SK-N-SH (cell line): Measurements from ENCODE around the gene VPS16. TPM values are rescaled to one million over a fixed set of nuclear protein-coding genes. Genes with fewer than 3 reads are reported as not detected.

Source experiments
- CTCF ChIA-PET: fragments of 300-600, 350-600 bp; formaldehyde crosslinking; extraction: SDS; loops from one replicate; lab custom pipeline; 2021; lab: Yijun Ruan, JAX
- POLR2A ChIA-PET: fragments of 350-600 bp; sonication (Branson Sonifier 250); formaldehyde crosslinking; extraction: SDS; loops from one replicate; lab custom pipeline; 2020; ENCODE audit warnings: antibody characterized with exemption, inconsistent platforms; lab: Yijun Ruan, JAX
- DNase-seq: peaks from one replicate; pipeline ENCODE4 v3.0.0; 2012
- H2AFZ ChIP-seq: fragments of 200-600 bp; sonication (generic); 2 replicates; pipeline ENCODE4 v1.8.1; 2016; ENCODE audit warnings: antibody characterized with exemption, mild to moderate bottlenecking, low read depth
- H3F3A ChIP-seq: fragments of 200-600 bp; sonication (generic); replicated peaks from 2 replicates; pipeline ENCODE3; 2016; ENCODE audit warnings: antibody characterized with exemption, mild to moderate bottlenecking; ENCODE audit not compliant: insufficient read depth
- H3K27ac ChIP-seq, 2 experiments: fragments of 200-500 bp in 1 of 2; fragments of 200-600 bp in 1 of 2; sonication (Bioruptor generic) in 1 of 2; sonication (generic), shearing (Covaris generic) in 1 of 2; 2 replicates each; pipeline versions ENCODE4 v1.5.1 to v1.6.1; 2014 to 2016; ENCODE audit warnings: low read depth in 2 of 2, inconsistent platforms in 1 of 2, low read length in 1 of 2, mild to moderate bottlenecking in 1 of 2, mixed read lengths in 1 of 2
- H3K27me3 ChIP-seq: fragments of 200-600 bp; sonication (generic), shearing (Covaris generic); 2 replicates; pipeline ENCODE4 v1.6.1; 2016; ENCODE audit warnings: mixed run types; ENCODE audit not compliant: insufficient read depth
- H3K36me3 ChIP-seq, 2 experiments: fragments of 200-500 bp in 1 of 2; fragments of 200-600 bp in 1 of 2; sonication (Bioruptor generic) in 1 of 2; sonication (generic) in 1 of 2; replicated peaks in 1 of 2; 2 replicates each; pipeline versions ENCODE3 to v1.5.1; 2014 to 2016; ENCODE audit warnings: low read length in 1 of 2, mild to moderate bottlenecking in 1 of 2; ENCODE audit not compliant: insufficient read depth in 2 of 2, control insufficient read depth in 1 of 2
- H3K4me1 ChIP-seq, 2 experiments: fragments of 200-500 bp in 1 of 2; fragments of 200-600 bp in 1 of 2; sonication (Bioruptor generic) in 1 of 2; sonication (generic), shearing (Covaris generic) in 1 of 2; 2 replicates each; pipeline versions ENCODE4 v1.5.1 to v1.6.1; 2014 to 2016; ENCODE audit warnings: low read depth in 1 of 2, low read length in 1 of 2, mixed run types in 1 of 2; ENCODE audit not compliant: insufficient read depth in 2 of 2, control insufficient read depth in 1 of 2
- H3K4me2 ChIP-seq: fragments of 200-600 bp; sonication (generic), shearing (Covaris generic); 2 replicates; pipeline ENCODE4 v1.6.1; 2017; ENCODE audit warnings: mixed run types
- H3K4me3 ChIP-seq, 2 experiments: fragments of 200-500 bp in 1 of 2; fragments of 200-600 bp in 1 of 2; sonication (Bioruptor generic) in 1 of 2; sonication (generic), shearing (Covaris generic) in 1 of 2; 2 replicates each; pipeline versions ENCODE4 v1.5.1 to v1.8.1; 2014 to 2016; ENCODE audit warnings: low read depth in 2 of 2, inconsistent platforms in 1 of 2, low read length in 1 of 2, mild to moderate bottlenecking in 1 of 2, mixed read lengths in 1 of 2, moderate library complexity in 1 of 2
- H3K79me2 ChIP-seq: fragments of 200-600 bp; sonication (generic); 2 replicates; pipeline ENCODE4 v1.8.1; 2017; ENCODE audit warnings: mild to moderate bottlenecking; ENCODE audit not compliant: insufficient read depth
- H3K9ac ChIP-seq: fragments of 200-600 bp; sonication (generic); 2 replicates; pipeline ENCODE4 v1.6.1; 2017; ENCODE audit warnings: mixed run types
- H3K9me2 ChIP-seq: fragments of 200-600 bp; sonication (generic); 2 replicates; pipeline ENCODE4 v1.6.1; 2017; ENCODE audit warnings: mixed run types
- H3K9me3 ChIP-seq: fragments of 200-600 bp; sonication (generic); 2 replicates; pipeline ENCODE4 v1.6.1; 2017; ENCODE audit warnings: mixed run types, mild to moderate bottlenecking, moderate library complexity
- H4K20me1 ChIP-seq: fragments of 200-600 bp; sonication (generic); 2 replicates; pipeline ENCODE4 v1.6.1; 2017; ENCODE audit warnings: mild to moderate bottlenecking, mixed run types; ENCODE audit not compliant: insufficient read depth
- CHD2 ChIP-seq: fragments of 150-350 bp; IDR thresholded peaks from 2 replicates; pipeline ENCODE4 v1.6.1; 2018; ENCODE audit warnings: low read length; ENCODE audit not compliant: partially characterized antibody
- ELF1 ChIP-seq: IDR thresholded peaks from 2 replicates; pipeline ENCODE4 v1.4.0; 2012
- EP300 ChIP-seq, 2 experiments: IDR thresholded peaks; 2 replicates each; pipeline versions ENCODE4 v1.4.0 to v1.6.1; 2012; ENCODE audit warnings: borderline replicate concordance in 1 of 2, low read depth in 1 of 2, low read length in 1 of 2
- FOXJ3 ChIP-seq: sonication (generic); formaldehyde crosslinking; IDR thresholded peaks from 2 replicates; pipeline ENCODE4 v1.5.1; 2020; ENCODE audit warnings: mild to moderate bottlenecking, missing genetic modification reagents
- GABPA ChIP-seq: IDR thresholded peaks from 2 replicates; pipeline ENCODE4 v1.4.0; 2012; ENCODE audit warnings: low read depth, mild to moderate bottlenecking
- GATA2 ChIP-seq: sonication (generic); formaldehyde crosslinking; IDR thresholded peaks from 2 replicates; pipeline ENCODE4 v1.5.0; 2020; ENCODE audit warnings: mild to moderate bottlenecking, missing genetic modification reagents
- JUND ChIP-seq: IDR thresholded peaks from 2 replicates; pipeline ENCODE4 v1.4.0; 2012
- MXI1 ChIP-seq: IDR thresholded peaks from 2 replicates; pipeline ENCODE4 v1.6.1; 2012; ENCODE audit warnings: mild to moderate bottlenecking, low read depth, low read length, improper control_type of control experiment
- NFIC ChIP-seq: IDR thresholded peaks from 2 replicates; pipeline ENCODE4 v1.4.0; 2012; ENCODE audit warnings: borderline replicate concordance
- POLR2AphosphoS5 ChIP-seq: IDR thresholded peaks from 2 replicates; pipeline ENCODE4 v1.6.1; 2012; ENCODE audit warnings: low read depth, low read length
- RAD21 ChIP-seq: IDR thresholded peaks from 2 replicates; pipeline ENCODE4 v1.6.1; 2012; ENCODE audit warnings: mild to moderate bottlenecking, low read length
- RCOR1 ChIP-seq: fragments of 150-350 bp; IDR thresholded peaks from 2 replicates; pipeline ENCODE4 v1.6.1; 2017; ENCODE audit warnings: antibody characterized with exemption, low read length
- RFX5 ChIP-seq: IDR thresholded peaks from 2 replicates; pipeline ENCODE4 v1.6.1; 2012; ENCODE audit warnings: mild to moderate bottlenecking, improper control_type of control experiment, low read length
- SIN3A ChIP-seq: IDR thresholded peaks from 2 replicates; pipeline ENCODE4 v1.6.1; 2012; ENCODE audit warnings: low read depth, mild to moderate bottlenecking, low read length, moderate library complexity, borderline replicate concordance
- TAF1 ChIP-seq: IDR thresholded peaks from 2 replicates; pipeline ENCODE4 v1.6.1; 2012; ENCODE audit warnings: low read depth, mild to moderate bottlenecking, low read length, moderate library complexity, borderline replicate concordance
- TEAD4 ChIP-seq: IDR thresholded peaks from 2 replicates; pipeline ENCODE4 v1.4.0; 2012; ENCODE audit warnings: mild to moderate bottlenecking, borderline replicate concordance; ENCODE audit not compliant: insufficient read depth
- YY1 ChIP-seq: IDR thresholded peaks from 2 replicates; pipeline ENCODE4 v1.4.0; 2012; ENCODE audit warnings: low read depth, mild to moderate bottlenecking
- WGBS: methylation state at CpG from one replicate; pipeline ENCODE4 v1.1.6; 2017; ENCODE audit warnings: low lambda C conversion rate; 5-methylcytosine and 5-hydroxymethylcytosine counted together
- polyA plus RNA-seq, 3 experiments: library from polyadenylated mRNA; depleted of rRNA; stranded (reverse); fragments of >200 nt; gene quantifications; 2 replicates each; pipeline ENCODE4 v1.2.3, GENCODE V29; 2012
- TF ChIP-seq, protein P1 (sequence below): fragments of 150-350 bp; IDR thresholded peaks from 2 replicates; pipeline ENCODE4 v1.6.1; 2016; ENCODE audit warnings: mild to moderate bottlenecking, low read depth, low read length
- TF ChIP-seq, protein P2 (sequence below): IDR thresholded peaks from 2 replicates; pipeline ENCODE4 v1.4.0; 2012; ENCODE audit warnings: low read depth
- TF ChIP-seq, protein P3 (sequence below): IDR thresholded peaks from 2 replicates; pipeline ENCODE4 v1.4.0; 2012; ENCODE audit warnings: low read depth, borderline replicate concordance
- TF ChIP-seq, protein P4 (sequence below): fragments of 150-350 bp; IDR thresholded peaks from 2 replicates; pipeline ENCODE4 v1.6.1; 2017; ENCODE audit warnings: antibody characterized with exemption, low read length, low read depth, borderline replicate concordance

Gene VPS16
- polyA plus RNA-seq, 1 of the 3 experiments (the other 2 are of a cell fraction), result 62.0 TPM

DNA sequence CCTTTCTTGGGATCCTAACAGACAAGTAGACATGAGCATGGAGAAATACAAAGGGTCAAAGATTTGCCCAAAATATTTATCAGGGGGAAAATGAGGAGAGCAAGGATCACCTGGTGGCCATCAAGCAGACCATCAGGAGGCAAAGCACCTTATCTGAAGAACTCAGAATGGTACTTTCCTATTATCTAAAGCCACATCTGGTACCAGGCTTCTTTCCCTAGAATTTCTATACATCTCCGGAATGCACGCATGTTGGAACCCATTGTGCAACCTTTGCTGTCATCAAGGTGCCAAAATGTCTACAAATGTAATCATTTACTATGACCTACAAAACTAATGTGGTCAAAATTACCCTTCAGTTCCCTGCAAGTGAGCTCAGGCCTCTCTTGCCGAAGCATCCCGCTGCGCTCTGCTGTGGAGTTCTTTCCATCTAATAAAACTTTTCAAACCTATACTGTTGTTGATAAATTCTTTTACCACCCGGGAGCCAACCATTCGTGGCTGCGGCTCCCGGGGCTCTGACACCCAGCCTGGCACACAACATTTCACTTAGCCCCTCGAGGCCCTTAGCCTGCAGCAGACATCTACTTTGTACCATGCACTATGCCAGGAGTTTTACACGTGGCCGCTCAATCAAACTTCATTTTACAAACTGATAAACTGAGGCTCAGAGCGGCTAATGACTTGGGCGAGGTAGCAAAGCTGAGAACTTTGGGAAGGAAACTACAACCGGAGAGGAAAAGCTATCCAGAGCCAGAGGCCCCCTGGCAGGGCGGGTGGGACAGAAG, 36.3 kb upstream of the VPS16 start:
- no peak overlapping the region for H3K27ac ChIP-seq
- no peak overlapping the region for H3K4me3 ChIP-seq
- no peaks in the 10 kb centered on the region for H3K27me3 ChIP-seq
- H3K79me2 ChIP-seq, result no peaks in the 10 kb centered on the region
- no peak overlapping the region for H3K4me2 ChIP-seq
- no peaks in the 10 kb centered on the region for H3K36me3 ChIP-seq
- H3K9me2 ChIP-seq, result no peaks in the 10 kb centered on the region
- CTCF ChIA-PET, result interaction anchor here (0.5 kb wide), 1 partner anchor 1989 kb away, joined by 3 read pairs; no protein-coding TSS in a partner anchor
- H4K20me1 ChIP-seq, result no peaks in the 10 kb centered on the region
- H2AFZ ChIP-seq, result no peak overlapping the region
- no peaks in the 10 kb centered on the region for H3K9me3 ChIP-seq
- POLR2A ChIA-PET, result no interaction called here
- no peak for DNase-seq
- no peaks in the 10 kb centered on the region for H3F3A ChIP-seq
- WGBS, result 70% methylated on average over 16 of the region's 16 CpGs
- peaks cover 0 to 7% of the 10 kb centered on the region in 2 experiments; a peak in 1 of 4 replicates for H3K4me1 ChIP-seq
- TF ChIP-seq RFX5 (no peak), TAF1 (no peak), RCOR1 (no peak), SIN3A (no peak), ELF1 (no peak), FOXJ3 (CRISPR knock-in tag) (no peak), GATA2 (CRISPR knock-in tag) (no peak), CHD2 (no peak)
- TF ChIP-seq, protein P1, sequence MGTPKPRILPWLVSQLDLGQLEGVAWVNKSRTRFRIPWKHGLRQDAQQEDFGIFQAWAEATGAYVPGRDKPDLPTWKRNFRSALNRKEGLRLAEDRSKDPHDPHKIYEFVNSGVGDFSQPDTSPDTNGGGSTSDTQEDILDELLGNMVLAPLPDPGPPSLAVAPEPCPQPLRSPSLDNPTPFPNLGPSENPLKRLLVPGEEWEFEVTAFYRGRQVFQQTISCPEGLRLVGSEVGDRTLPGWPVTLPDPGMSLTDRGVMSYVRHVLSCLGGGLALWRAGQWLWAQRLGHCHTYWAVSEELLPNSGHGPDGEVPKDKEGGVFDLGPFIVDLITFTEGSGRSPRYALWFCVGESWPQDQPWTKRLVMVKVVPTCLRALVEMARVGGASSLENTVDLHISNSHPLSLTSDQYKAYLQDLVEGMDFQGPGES, result no peak
- TF ChIP-seq, protein P2, sequence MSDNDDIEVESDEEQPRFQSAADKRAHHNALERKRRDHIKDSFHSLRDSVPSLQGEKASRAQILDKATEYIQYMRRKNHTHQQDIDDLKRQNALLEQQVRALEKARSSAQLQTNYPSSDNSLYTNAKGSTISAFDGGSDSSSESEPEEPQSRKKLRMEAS, result no peak
- TF ChIP-seq, protein P3, sequence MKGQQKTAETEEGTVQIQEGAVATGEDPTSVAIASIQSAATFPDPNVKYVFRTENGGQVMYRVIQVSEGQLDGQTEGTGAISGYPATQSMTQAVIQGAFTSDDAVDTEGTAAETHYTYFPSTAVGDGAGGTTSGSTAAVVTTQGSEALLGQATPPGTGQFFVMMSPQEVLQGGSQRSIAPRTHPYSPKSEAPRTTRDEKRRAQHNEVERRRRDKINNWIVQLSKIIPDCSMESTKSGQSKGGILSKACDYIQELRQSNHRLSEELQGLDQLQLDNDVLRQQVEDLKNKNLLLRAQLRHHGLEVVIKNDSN, result no peak
- H3K9ac ChIP-seq, result no peak overlapping the region

DNA sequence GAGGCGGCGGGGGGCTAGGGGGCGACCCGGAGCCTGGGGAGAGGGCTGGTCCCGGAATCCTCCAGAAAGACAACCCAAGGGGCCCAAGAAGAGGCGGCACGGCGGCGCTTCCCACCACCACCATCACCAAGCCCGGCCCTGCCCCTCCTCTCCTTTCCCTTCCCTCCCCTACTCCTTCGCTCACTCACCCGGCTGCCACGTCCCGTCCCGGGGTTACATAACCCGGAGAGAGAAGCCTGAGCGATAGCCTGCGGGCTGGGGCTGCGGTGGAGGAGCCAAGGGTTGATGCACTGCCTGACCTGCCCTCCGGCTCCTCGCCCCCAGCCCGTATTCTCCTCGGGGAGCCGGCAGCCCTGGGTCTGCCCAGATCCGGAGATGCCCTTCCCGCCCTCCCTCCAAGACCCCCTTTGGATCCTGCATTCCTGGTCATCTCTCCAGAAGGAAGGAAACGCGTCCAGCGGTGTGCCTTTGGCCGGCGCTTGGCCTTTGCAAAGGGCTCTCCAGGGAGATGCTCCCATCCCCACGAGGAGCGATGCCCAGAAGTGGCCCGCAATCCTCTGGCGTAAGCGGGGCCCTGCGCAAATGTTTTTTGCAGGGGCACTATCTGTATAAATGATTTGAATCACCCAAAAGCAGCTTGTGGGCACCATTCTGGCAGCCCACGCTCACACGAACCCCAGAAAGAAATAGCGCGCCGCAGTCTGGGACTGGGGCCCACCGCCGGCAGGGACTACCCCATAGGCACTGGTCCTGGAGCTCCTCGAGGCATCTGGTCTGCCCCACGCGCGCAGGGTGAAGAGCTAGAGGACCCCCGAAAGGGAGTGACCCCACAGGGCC, 35.5 kb upstream of the VPS16 start:
- no peaks in the 10 kb centered on the region for H3F3A ChIP-seq
- CTCF ChIA-PET, result no interaction called here
- H4K20me1 ChIP-seq, result no peaks in the 10 kb centered on the region
- H3K9me2 ChIP-seq, result no peaks in the 10 kb centered on the region
- 74% methylated on average over 39 of the region's 49 CpGs for WGBS
- no peaks in the 10 kb centered on the region for H3K36me3 ChIP-seq
- H3K9ac ChIP-seq, result no peak overlapping the region
- no peak overlapping the region for H3K4me2 ChIP-seq
- H3K9me3 ChIP-seq, result no peaks in the 10 kb centered on the region
- H3K4me1 ChIP-seq, result peaks cover 0 to 6% of the 10 kb centered on the region in 2 experiments; a peak in 1 of 4 replicates
- no peaks in the 10 kb centered on the region for H3K27me3 ChIP-seq
- no peaks in the 10 kb centered on the region for H3K79me2 ChIP-seq
- no peak overlapping the region for H3K27ac ChIP-seq
- H3K4me3 ChIP-seq, result no peak overlapping the region
- H2AFZ ChIP-seq, result no peak overlapping the region
- POLR2A ChIA-PET, result no interaction called here
- DNase-seq, result peak; percentile 25
- TF ChIP-seq, protein P4, sequence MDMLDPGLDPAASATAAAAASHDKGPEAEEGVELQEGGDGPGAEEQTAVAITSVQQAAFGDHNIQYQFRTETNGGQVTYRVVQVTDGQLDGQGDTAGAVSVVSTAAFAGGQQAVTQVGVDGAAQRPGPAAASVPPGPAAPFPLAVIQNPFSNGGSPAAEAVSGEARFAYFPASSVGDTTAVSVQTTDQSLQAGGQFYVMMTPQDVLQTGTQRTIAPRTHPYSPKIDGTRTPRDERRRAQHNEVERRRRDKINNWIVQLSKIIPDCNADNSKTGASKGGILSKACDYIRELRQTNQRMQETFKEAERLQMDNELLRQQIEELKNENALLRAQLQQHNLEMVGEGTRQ, result no peak
- no peak for TF ChIP-seq GABPA
- TF ChIP-seq RAD21, result no peak
- TF ChIP-seq NFIC, result no peak
- no peak for TF ChIP-seq POLR2AphosphoS5
- no peak for TF ChIP-seq RFX5
- TF ChIP-seq MXI1, result no peak
- no peak for TF ChIP-seq TEAD4
- no peak for TF ChIP-seq CHD2
- TF ChIP-seq JUND, result no peak
- TF ChIP-seq SIN3A, result no peak
- no peak for TF ChIP-seq EP300 (IDR thresholded peaks at IDR 0.05; ENCODE audit: borderline replicate concordance in 1 of 2, low read depth in 1 of 2, low read length in 1 of 2)
- no peak for TF ChIP-seq YY1
